Stimulated activated naive CD8-positive, alpha-beta T cell treated with anti-CD3 and anti-CD28 coated beads, Interleukin-15, Interleukin-2, amounts not matched to agents 100 U/mL and 50 U/mL, for 24 hours (primary cell): Measurements from ENCODE around the gene PPP2R2D.
"Not testable (repeated sequence)": the region's sequence is repeated elsewhere in the genome, so short reads cannot be mapped to it uniquely, and the experiment has no call there.

ENCODE experiments used
- ATAC-seq: fragments of 150-1000 bp; cut with Tn5 transposase; one replicate; pipeline ENCODE4 v1.10.0; 2021
- DNase-seq: peaks from one replicate; pipeline ENCODE4 v3.0.0; 2021

The PPP2R2D gene

DNA sequence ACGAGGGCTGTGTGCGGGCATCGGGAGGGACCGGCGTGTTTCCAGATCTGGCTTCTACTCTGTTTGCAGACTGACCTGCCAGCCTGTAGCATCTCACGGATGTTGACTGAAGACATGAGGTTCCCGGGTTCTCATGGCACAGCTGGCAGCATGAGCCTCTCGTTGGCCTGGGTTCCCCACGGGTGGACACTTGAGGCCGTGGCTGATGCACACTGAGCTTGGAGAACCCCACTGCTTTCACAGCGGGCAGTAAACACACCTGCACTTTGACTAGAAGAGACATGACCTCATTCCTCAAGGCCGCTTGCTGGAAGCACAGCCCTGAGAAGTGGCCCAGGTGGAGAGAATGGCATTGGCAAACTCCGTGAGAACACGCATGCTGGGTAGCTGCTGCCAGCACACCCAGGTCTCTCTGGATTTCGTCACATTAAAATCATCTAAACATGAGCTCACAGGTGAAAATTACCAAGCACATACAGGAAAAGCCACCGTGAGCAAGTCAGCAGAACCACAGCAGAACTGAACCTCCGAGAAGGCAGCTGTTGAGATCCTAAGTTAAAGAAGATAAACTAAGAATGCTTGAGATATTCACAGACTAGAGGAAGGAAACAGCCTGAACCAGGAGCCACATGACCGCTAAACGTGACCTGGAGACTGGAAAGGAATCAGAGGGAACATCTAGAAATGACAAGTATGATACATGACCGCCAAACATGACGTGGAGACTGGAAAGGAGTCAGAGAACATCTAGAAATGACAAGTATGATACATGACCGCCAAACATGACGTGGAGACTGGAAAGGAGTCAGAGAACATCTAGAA lies 48.4 kb downstream of the PPP2R2D start:
- ATAC-seq (no peak), DNase-seq (no peak)

GRCh38 chr10:131949908-131950307 lies 49.1 kb downstream of the PPP2R2D start:
- not testable (repeated sequence) for ATAC-seq, DNase-seq

- ATAC-seq: no peak
- no peak for DNase-seq
Measured at GRCh38 chr10:131954356-131954965, 53.7 kb downstream of the PPP2R2D start.

DNA sequence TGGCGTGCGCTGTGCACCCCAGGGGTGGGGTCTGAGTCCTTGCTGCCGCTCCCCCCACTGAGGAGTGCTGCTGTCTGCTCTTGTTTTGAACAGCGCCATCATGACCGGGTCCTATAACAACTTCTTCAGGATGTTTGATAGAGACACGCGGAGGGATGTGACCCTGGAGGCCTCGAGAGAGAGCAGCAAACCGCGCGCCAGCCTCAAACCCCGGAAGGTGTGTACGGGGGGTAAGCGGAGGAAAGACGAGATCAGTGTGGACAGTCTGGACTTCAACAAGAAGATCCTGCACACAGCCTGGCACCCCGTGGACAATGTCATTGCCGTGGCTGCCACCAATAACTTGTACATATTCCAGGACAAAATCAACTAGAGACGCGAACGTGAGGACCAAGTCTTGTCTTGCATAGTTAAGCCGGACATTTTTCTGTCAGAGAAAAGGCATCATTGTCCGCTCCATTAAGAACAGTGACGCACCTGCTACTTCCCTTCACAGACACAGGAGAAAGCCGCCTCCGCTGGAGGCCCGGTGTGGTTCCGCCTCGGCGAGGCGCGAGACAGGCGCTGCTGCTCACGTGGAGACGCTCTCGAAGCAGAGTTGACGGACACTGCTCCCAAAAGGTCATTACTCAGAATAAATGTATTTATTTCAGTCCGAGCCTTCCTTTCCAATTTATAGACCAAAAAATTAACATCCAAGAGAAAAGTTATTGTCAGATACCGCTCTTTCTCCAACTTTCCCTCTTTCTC lies 55.0 kb downstream of the PPP2R2D start:
- DNase-seq: no peak
- ATAC-seq: no peak

- DNase-seq (no peak), ATAC-seq (no peak)
Measured at GRCh38 chr10:131959841-131960240, 59.0 kb downstream of the PPP2R2D start.

- ATAC-seq (no peak), DNase-seq (no peak)
Measured at GRCh38 chr10:131960631-131961046, 59.8 kb downstream of the PPP2R2D start.

GRCh38 chr10:131961047-131961776 lies 60.4 kb downstream of the PPP2R2D start:
- ATAC-seq (peak; percentile 5), DNase-seq (no peak)

GRCh38 chr10:131961777-131962662 lies 61.2 kb downstream of the PPP2R2D start:
- ATAC-seq (no peak), DNase-seq (no peak)

DNA sequence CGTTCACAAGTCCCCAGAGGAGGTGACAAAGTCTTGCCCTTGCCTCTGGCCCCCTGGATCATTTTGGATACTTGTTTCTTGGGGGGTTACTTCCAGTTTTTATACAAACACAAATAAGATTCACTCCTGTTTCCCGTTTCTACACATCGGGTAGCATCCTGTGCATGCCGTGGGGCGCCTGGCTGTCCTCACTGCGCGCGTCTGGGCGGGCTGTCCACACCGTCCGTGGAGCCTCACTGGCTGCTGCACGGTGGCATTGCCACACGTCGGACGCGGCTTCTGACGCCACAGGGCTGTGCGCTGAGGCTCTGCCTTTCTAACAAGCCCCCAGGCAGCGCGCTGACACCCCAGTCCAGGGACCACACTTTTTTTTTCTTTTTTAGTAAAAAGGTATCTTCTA lies 62.5 kb downstream of the PPP2R2D start:
- DNase-seq (no peak), ATAC-seq (no peak)

GRCh38 chr10:131963811-131964210 lies 63.0 kb downstream of the PPP2R2D start:
- ATAC-seq (no peak), DNase-seq (no peak)

DNA sequence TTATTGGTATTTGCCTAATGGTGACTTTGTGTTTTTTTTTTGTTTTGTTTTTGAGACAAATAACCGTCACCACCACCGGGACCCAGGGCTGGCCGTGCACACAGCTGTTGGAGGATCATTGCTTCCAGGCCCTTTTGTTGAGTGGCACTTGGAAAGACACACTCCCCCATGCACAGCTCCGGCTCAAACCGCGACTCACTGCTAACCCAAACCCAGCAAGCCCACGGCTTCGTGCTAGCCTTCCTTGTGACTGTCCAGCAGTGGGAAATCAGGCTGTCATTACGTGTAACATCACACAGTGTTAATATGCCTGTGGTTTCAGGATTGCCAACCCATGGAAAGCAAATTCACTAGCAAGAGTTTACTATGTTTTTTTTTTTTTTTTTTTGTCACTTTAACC lies 63.5 kb downstream of the PPP2R2D start:
- ATAC-seq (no peak), DNase-seq (no peak)

- no peak for DNase-seq
Measured at GRCh38 chr10:131968949-131969348, 68.1 kb downstream of the PPP2R2D start.

GRCh38 chr10:131970946-131971345 lies 70.1 kb downstream of the PPP2R2D start:
- DNase-seq (no peak), ATAC-seq (no peak)

More at GRCh38 chr10:131968949-131969348, 68.1 kb downstream of the PPP2R2D start:
- ATAC-seq: no peak

DNA sequence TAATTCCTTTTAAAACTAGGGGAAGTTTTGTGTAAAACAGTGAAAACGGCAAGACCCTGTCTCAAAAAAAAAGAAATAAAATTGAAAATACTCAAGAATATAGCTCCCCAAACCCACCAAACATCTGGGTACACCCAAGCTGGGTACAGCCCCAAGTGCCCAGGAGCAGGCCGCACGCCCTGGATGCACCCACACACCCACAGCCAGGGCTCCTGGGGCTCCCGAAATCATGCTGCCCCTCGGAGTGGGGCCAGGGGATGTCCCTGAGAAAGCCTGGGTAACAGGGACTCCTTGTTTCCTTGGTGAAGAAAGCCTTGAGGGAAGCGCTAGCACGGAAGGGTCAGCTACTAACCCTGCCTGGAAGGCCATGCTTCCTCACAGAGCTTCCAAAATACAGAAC lies 70.8 kb downstream of the PPP2R2D start:
- ATAC-seq (no peak), DNase-seq (no peak)

DNA sequence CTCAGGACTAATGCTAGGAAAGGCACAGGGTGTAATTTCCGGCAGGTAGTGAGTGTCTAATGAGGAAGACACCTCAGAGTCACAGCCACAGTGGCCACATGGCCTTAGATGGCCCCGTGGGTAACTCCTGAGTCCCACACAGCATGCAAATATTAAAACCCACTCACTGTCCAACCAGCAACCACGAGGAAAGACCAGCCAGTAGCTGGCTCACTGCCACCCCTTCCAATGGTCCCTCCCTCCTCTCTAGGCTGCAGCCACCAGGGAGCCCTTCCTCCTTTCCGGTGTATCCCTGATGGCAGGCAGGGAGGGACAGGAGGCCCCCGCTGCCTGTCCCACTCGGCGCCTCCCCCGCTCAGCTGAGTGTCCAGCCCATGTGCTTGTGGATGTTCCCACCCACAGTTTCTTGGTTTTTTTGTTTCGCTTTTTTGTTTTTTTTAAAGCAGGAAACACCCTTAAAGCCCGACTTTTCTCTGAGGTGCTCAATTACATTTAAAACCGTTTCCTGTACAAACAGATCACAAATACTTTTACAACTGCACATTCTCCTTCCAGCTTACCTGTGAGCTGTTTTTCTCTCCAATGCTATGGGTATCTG lies 71.8 kb downstream of the PPP2R2D start:
- peak; percentile 41 for ATAC-seq

DNA sequence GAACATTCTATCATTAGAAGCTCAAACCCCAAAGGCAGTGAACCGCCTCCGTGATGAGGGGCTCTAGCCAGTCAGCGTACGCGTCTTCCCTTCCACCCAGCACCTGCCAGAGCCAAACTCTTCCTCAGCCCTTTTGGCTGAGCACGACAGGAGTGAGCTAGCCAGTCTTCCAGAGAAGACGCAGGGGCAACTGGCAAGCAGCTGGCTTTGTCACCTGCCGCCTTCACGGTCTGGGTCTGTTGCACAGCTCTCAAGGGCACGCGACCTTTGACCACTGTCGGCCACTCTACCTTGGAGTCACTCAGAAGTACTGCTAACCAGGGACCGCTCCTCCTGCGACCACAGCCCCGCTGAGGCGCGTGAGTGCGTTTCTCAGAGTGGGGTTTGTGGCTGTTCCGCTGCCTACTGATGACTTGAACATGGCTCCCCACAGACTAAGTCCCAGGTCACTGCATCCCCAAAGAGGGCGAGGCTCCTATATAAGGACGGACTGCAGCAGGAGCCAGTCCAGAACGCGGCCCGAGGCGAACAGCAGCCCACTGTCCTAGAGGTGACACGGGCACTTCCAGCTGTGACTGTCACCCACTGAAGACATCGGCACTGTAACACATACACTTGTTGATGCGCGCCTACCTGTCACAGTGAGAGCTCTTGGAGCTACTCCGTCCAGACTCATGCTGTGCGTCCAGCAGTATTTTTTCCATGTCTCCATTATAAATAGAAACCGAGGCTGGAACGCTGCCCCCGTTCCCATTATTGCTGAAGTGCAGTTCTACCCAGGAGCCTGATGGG lies 72.5 kb downstream of the PPP2R2D start:
- DNase-seq: peak; percentile 23

More for the DNA sequence above, 71.8 kb downstream of the PPP2R2D start:
- peak; percentile 31 for DNase-seq

DNA sequence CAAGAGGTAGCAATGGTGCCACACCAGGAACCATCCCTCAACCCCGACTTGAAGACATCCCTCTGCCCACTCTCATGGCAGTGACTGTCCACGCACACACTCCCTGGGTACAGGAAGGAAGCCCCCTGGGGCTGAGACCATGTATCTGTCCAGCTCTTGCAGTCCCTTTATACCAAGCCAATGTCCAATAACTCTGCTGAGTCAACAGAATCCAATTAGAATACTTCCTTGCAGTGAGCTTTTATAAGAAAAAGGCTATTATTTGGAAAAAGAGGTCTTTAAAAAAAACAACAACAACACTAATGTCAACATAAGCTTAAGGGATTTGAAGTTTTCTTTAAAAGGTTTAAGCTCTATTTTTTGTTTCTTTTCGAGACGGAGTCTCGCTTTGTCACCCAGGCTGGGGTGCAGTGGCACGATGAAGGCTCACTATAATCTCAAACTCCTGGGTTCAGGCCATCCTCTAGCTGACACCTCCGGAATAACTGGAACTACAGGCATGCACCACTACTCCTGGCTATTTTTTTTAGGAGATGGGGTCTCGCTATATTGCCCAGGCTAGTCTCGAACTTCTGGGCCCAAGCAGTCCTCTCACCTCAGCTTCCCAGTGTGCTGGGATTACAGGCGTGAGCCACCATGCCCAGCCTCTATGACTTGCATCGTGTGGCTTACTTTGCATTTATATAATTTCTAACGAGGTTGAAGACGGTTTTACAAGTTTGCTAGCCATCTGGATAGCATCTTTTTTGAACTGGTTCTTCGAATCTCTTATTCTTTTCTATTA lies 73.4 kb downstream of the PPP2R2D start:
- DNase-seq: no peak
- ATAC-seq: no peak

More for the DNA sequence above, 72.5 kb downstream of the PPP2R2D start:
- peak; percentile 38 for ATAC-seq

GRCh38 chr10:131975003-131975402 lies 74.2 kb downstream of the PPP2R2D start:
- DNase-seq (no peak), ATAC-seq (no peak)

DNA sequence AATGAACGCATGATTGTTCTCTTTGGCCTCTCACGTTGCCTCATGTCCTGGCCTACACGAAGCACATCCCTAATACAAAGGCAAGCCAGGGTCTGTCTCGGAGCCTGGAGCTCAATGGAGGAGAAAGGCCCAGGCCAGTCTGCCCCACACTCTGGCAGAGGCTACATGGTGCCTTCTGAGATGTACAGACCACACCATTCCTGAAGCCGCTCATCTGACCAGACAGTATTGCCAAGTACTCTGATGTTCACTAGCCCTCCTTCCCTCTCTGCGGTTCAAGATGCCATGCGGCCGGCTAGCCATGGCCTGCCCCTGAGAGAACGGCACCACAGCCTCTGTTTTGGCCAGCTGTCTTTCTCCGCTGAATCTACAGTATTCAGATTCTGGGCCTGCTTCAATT lies 75.0 kb downstream of the PPP2R2D start:
- ATAC-seq: no peak
- no peak for DNase-seq
